Measurements from ENCODE around the gene CPNE1. TPM values are rescaled to one million over a fixed set of nuclear protein-coding genes. Genes with fewer than 3 reads are reported as not detected.

Gene CPNE1
- total and polyA plus RNA-seq, 2 of the 8 experiments (the other 6 are each of a cell fraction or from before 2014, with no cell fraction given) = 294 to 346 TPM

DNA sequence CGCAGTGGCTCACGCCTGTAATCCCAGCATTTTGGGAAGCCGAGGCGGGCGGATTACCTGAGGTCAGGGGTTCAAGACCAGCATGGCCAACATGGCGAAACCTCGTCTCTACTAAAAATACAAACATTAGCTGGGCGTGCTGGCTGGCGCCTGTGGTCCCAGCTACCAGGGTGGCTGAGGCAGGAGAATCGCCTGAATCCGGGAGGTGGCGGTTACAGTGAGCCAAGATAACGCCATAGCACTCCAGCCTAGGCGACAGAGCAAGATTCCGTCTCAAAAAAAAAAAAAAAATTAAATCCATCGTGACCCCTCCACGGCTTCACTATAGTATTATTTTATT lies 1.2 kb upstream of the CPNE1 start:
- no peak overlapping the region for H2AK5ac ChIP-seq (ENCODE audit: low read depth, low read length)

More for the DNA sequence above, 1.2 kb upstream of the CPNE1 start:
- no peak overlapping the region for H3K27ac ChIP-seq (ENCODE audit: low read depth, low read length)
- H4K8ac ChIP-seq (ENCODE audit: extremely low read depth, insufficient read depth, low read length) = no peak overlapping the region
- no peak overlapping the region for H2BK12ac ChIP-seq (ENCODE audit: low read depth, low read length)
- no peak overlapping the region for H2BK20ac ChIP-seq (ENCODE audit: low read length)
- peaks cover 0 to 3% (median 0%) of the 10 kb centered on the region in 4 experiments; a peak in 3 of 7 replicates for H3K4me1 ChIP-seq (replicated peaks in 1 of 4; ENCODE audit: control insufficient read depth in 3 of 4, insufficient read depth in 4 of 4, low read length in 3 of 4)
- ChIA-PET CTCF (ENCODE audit: partially characterized antibody) (interaction anchor here (0.9 to 1.7 kb wide), 5 partner anchors 11 to 61 kb away, joined by 3 to 4 read pairs (median 3); no protein-coding TSS in a partner anchor), POLR2A (ENCODE audit: partially characterized antibody) (interaction anchor here (0.6 to 4.7 kb wide), 12 partner anchors 9 to 77 kb away, joined by 3 to 49 read pairs (median 10); partner anchors contain the start of genes NFS1, RBM39, ROMO1 and SPAG4)
- no peak overlapping the region for H4K91ac ChIP-seq (replicated peaks; ENCODE audit: insufficient read length, low read length)
- no peak overlapping the region for H3K4me2 ChIP-seq (ENCODE audit: insufficient read depth in 1 of 2, low read depth in 2 of 2, low read length in 2 of 2)
- H3K9ac ChIP-seq (replicated peaks in 1 of 4; ENCODE audit: extremely low read depth in 1 of 4, low read depth in 3 of 4, low read length in 3 of 4) = no peak overlapping the region
- H2BK5ac ChIP-seq (ENCODE audit: low read depth, low read length) = no peak overlapping the region
- no peak overlapping the region for H3K4ac ChIP-seq (replicated peaks; ENCODE audit: insufficient read length, low read depth, low read length)
- no peak overlapping the region for H3K18ac ChIP-seq (ENCODE audit: extremely low read depth, low read length)
- H3K79me2 ChIP-seq (ENCODE audit: control insufficient read depth in 1 of 2, insufficient read depth in 2 of 2, low read length in 2 of 2) = peaks cover 35 to 39% of the 10 kb centered on the region in 2 experiments
- no peaks in the 10 kb centered on the region for H3K9me3 ChIP-seq (ENCODE audit: insufficient read depth in 2 of 2, low read depth in 1 of 2, low read length in 1 of 2)
- H2BK120ac ChIP-seq (replicated peaks; ENCODE audit: low read depth, low read length) = no peak overlapping the region
- peaks cover 9% of the 10 kb centered on the region for H3K23me2 ChIP-seq (ENCODE audit: low read depth, low read length)
- TF ChIP-seq FOSL1 (IDR thresholded peaks at IDR 0.05; ENCODE audit: insufficient read depth, low read depth, low read length) = no peak
- no peak for TF ChIP-seq JUN (IDR thresholded peaks at IDR 0.05; ENCODE audit: low read depth, low read length)
- H3K36me3 ChIP-seq (ENCODE audit: control insufficient read depth in 2 of 4, insufficient read depth in 4 of 4, low read length in 3 of 4) = peaks cover 0 to 7% (median 3%) of the 10 kb centered on the region in 4 experiments; a peak in 5 of 8 replicates
- H3K27me3 ChIP-seq (replicated peaks in 1 of 4; ENCODE audit: control insufficient read depth in 3 of 4, extremely low read depth in 1 of 4, insufficient read depth in 3 of 4, low read length in 3 of 4) = no peaks in the 10 kb centered on the region
- H4K5ac ChIP-seq (ENCODE audit: insufficient read length, low read depth, low read length) = no peak overlapping the region
- no peak overlapping the region for H3K14ac ChIP-seq (ENCODE audit: insufficient read length)
- H2BK15ac ChIP-seq (ENCODE audit: low read length) = no peak overlapping the region
- H3K56ac ChIP-seq (replicated peaks; ENCODE audit: insufficient read length, low read depth, low read length) = no peak overlapping the region
- WGBS, 2 experiments (ENCODE audit: extremely low coverage in 1 of 2, insufficient coverage in 1 of 2, insufficient read length in 1 of 2, insufficient replicate concordance in 2 of 2, low coverage in 1 of 2, low lambda C conversion rate in 2 of 2, missing lambda C conversion rate in 1 of 2) = 97% methylated on average over 17 of the region's 17 CpGs; no CpG with 5 or more reads in 1 of the 2 experiments
- H2AFZ ChIP-seq (ENCODE audit: low read length) = no peak overlapping the region
- no peak overlapping the region for H3K23ac ChIP-seq (ENCODE audit: insufficient read length)
- no peak overlapping the region for H3K4me3 ChIP-seq (ENCODE audit: extremely low read depth in 1 of 4, insufficient read depth in 2 of 4, low read depth in 3 of 4, low read length in 4 of 4)
- peaks cover 25 to 28% of the 10 kb centered on the region in 2 experiments for H4K20me1 ChIP-seq (replicated peaks in 1 of 2; ENCODE audit: control insufficient read depth in 1 of 2, insufficient read depth in 2 of 2, low read length in 2 of 2)
- DNase-seq (ENCODE audit: low read depth in 1 of 2, low spot score in 2 of 2) (peak in 1 of 2 experiments; percentile 31), FAIRE-seq (no peak)
- H3K79me1 ChIP-seq (ENCODE audit: low read depth, low read length) = no peaks in the 10 kb centered on the region
